ENCODE data around the gene DLG5.

- no peak for TF ChIP-seq SIN3A (IDR thresholded peaks at IDR 0.05; ENCODE audit: borderline replicate concordance, insufficient read depth, low read length)
- TF ChIP-seq POLR2AphosphoS5 (IDR thresholded peaks at IDR 0.05; ENCODE audit: low read depth, low read length): no peak
- no peak for TF ChIP-seq TAF1 (IDR thresholded peaks at IDR 0.05; ENCODE audit: borderline replicate concordance, insufficient read depth, low read length)
These were observed 81.1 kb downstream of the DLG5 start for GRCh38 chr10:77845451-77845850.

Measured in PFSK-1 (cell line).